HG03060 (cell line): ENCODE data around the gene RSPO3.
A peak's percentile ranks its signal among the peaks of the same experiment; 100 is the strongest.
"Not testable (repeated sequence)": the region's sequence is repeated elsewhere in the genome, so short reads cannot be mapped to it uniquely, and the experiment has no call there.

Experiments
- ATAC-seq: cut with Tn5 transposase; IDR thresholded peaks from one replicate; pipeline ENCODE4 v1.9.1; 2021; ENCODE audit warnings: low read depth, moderate number of reproducible peaks; ENCODE audit not compliant: unreplicated experiment

RSPO3 gene, protein sequence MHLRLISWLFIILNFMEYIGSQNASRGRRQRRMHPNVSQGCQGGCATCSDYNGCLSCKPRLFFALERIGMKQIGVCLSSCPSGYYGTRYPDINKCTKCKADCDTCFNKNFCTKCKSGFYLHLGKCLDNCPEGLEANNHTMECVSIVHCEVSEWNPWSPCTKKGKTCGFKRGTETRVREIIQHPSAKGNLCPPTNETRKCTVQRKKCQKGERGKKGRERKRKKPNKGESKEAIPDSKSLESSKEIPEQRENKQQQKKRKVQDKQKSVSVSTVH

GRCh38 chr6:127118298-127119101 lies at the start of gene RSPO3:
RSPO3 (plus strand) TSS chr6:127118671; CDS start chr6:127119193, 522 bp downstream.
- no peak for ATAC-seq

DNA sequence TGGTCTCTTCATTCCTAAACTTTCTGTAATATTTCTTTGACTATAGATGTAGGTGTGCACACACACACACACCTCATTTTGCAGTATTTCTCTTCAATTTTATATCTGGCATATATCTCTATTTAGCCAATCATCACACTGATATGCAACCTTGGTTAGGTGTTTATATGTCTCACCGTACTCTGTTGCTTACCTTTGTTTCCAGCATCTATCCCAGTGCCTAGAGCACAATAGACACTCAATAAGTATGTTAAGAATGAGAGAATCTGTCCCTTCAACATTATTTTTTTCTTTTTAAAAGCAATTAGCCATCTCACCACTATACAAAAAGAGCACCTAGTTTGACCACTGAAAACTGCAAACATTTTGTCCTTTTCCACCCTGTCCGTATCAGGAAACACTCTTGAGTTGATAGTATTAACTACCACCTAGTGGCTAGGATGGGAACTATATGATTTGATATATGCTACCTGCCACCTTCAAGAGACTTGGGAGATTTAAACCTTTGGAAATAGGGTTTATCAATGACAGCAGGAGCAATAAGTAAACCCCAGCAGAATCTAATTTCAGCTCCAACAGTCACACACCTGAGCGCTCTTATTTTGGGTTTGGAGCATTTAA lies 48.7 kb upstream of the RSPO3 start:
- ATAC-seq, result peak; percentile 50

- peak; percentile 63 for ATAC-seq
Measured at GRCh38 chr6:127073222-127073621, 45.2 kb upstream of the RSPO3 start.

DNA sequence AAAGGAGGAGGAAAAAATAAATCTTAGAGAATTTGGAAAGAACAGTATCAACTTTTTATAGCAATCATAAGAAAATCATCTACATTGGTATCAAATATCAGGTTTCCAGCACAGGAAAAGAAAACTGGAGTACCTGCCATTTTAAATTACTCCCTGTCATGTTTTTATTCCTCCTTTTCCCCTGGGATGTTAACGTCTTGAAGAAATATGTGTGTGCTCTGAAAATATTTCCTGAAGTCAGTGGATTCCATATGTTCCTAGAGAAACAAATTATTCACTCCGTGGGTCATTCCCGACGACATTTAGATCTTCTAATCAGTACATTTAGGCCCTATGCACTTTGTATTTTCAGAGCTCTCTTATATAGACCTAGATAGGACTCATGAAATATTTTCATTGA lies 42.0 kb upstream of the RSPO3 start:
- ATAC-seq, result no peak

DNA sequence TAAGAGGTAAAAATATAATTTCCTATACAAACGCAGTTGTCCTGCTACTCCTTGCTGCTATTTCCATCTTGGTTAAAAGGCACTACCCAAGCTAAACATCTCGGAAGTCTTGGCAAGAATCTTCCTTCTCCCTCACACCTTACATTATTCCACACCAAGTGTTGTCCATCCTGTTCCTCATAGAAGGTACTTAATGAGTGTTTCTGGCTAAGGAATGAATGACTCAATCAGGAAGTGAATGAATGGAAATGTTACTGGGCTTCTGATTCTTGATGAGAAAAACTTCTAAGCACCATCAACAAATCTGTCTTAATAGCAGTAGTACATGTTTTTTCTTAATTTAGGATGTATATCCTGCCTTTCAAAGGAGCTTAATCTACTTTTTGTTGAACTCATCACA lies 40.6 kb upstream of the RSPO3 start:
- ATAC-seq, result no peak

- no peak for ATAC-seq
Measured at GRCh38 chr6:127078669-127079068, 39.8 kb upstream of the RSPO3 start.

DNA sequence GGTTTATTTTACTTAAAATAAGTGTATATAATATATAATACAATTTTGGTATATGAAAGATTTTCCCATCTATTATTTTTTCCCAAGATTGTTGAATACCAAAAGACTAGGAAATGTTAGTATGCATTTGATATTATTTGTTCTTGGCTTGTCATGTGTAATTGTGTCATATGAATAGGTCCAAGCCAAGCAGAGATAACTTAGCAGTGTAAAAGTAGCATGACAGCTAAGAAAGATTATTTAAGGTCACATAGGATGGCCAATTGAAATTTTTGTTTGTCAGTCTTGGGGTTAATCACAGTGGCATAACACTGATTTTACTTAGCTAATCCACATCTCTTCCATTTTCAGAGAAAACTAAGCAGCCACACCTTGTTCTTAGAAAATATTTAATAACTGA lies 38.8 kb upstream of the RSPO3 start:
- no peak for ATAC-seq

- ATAC-seq, result no peak
Measured at GRCh38 chr6:127080081-127080480, 38.4 kb upstream of the RSPO3 start.

- ATAC-seq, result no peak
Measured at GRCh38 chr6:127083231-127083962, 35.1 kb upstream of the RSPO3 start.

- no peak for ATAC-seq
Measured at GRCh38 chr6:127083963-127084310, 34.5 kb upstream of the RSPO3 start.

GRCh38 chr6:127085181-127085580 lies 33.3 kb upstream of the RSPO3 start:
- ATAC-seq, result no peak

DNA sequence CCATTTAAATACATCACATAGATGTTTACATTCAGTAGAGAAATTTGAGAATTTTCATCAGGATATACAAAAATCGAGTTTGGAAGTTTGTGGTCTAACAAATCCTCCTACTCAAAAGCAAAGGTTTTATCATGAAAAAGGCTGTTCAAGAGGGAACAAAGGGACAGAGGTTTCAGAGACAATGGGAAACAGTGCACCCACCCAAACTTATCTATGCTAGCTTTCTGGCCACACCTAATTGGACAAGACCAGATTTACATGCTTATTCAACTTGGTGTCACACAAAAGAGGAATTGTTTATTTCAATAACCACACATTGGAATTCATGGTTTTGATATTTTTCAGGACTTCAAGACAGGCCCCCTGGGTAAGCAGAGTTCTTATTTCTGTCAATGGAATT lies 28.4 kb upstream of the RSPO3 start:
- no peak for ATAC-seq

DNA sequence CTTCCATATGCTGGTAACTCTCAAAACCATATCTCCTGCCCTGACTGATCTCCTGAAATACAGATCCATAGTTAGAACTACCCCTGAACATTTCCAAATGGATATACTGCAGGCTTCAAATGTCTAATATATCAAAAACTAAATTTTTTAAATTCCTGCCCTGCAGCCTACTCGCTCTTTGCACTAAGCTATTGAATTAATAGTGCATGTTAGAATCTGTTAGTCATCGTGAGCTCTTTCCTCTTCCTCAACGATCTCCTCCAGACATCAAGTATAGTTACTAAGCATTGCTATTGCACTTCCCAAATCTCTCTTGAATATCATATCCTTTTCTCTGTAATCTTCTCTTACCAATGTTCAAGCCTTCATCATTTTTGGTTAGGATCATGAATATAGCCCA lies 26.0 kb upstream of the RSPO3 start:
- ATAC-seq, result no peak

GRCh38 chr6:127094791-127095190 lies 23.7 kb upstream of the RSPO3 start:
- no peak for ATAC-seq

DNA sequence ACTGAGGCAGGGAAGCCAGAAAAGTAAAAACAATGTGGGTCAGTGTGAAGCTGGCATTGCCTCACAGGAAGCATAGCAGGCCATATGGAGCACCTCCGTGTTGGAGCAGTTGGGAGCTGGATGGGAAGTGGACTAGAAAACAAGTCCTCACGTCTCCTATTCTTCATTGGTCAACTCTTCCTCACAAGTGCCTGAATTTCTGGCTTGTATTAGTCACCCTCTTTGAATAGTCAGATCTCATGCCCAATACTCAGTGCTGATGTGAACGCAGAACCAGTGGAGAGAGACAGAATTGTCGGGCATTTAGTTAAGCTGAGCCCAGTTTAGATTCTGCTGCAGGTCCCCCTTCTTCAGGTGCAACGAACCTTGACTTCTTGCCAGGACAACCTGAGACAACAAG lies 22.3 kb upstream of the RSPO3 start:
- no peak for ATAC-seq

DNA sequence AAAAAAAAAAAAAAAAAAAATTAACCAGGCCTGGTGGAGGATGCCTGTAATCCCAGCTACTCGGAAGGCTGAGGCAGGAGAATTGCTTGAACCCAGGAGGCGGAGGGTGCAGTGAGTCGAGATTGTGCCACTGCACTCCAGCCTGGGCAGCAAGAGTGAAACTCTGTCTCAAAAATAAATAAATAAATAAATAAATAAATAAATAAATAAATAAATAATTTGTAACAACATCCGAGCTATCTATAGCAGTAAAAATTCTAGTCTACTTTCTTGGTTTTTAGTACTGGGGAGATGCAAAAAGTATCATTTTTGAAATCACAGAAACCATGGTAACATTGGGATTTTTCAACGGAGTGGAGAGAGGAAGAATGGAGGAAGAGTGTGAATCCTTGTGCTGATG lies 21.0 kb upstream of the RSPO3 start:
- not testable (repeated sequence) for ATAC-seq

GRCh38 chr6:127100510-127101140 lies 17.8 kb upstream of the RSPO3 start:
- ATAC-seq, result no peak

DNA sequence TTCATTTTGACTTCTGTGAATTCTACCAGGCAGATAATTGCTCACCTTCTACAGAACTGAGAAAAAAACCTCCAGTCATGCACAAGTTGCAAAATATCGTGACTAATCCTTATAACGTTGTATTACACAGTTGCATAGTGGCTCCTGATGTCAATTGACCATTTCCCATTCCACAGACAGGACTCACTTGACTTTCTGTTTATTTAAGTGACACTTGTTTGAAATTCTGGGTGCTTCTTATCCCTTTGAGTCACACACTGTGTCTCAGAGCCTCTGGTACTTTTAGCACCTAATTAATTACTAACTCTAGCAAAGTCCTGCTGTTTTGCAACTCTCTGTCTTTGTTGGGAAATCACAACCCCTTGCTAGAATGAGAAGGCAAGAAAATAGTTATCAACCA lies 16.2 kb upstream of the RSPO3 start:
- no peak for ATAC-seq

DNA sequence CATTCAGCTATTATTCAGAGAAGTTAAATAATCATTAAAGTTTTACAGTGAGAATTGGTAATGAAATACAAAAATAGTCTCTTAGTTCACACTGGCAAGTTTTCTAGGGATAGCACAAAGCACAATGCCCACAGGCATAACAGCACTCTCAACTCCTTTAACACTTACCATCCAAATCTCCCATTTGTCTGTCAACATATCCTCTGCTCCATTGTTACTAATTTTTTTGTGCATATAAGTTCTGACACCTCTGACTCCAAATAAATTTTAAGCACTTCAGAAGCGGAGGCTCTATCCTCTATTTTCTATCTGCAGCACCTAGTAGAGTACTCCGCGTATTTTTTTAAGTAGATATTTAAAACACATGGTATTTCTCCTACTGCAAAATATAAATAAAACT lies 15.6 kb upstream of the RSPO3 start:
- ATAC-seq, result no peak

- ATAC-seq, result no peak
Measured at GRCh38 chr6:127103482-127103881, 15.0 kb upstream of the RSPO3 start.

- no peak for ATAC-seq
Measured at GRCh38 chr6:127107916-127108315, 10.6 kb upstream of the RSPO3 start.
